Lung (tissue), 12 donors: Measurements from ENCODE around the gene POU6F2. TPM values are rescaled to one million over a fixed set of nuclear protein-coding genes. Genes with fewer than 3 reads are reported as not detected.
A peak's percentile ranks its signal among the peaks of the same experiment; 100 is the strongest.

ENCODE experiments used
- ATAC-seq: fragments of 200-7000 bp; cut with Tn5 transposase; one replicate; pipeline ENCODE4 v1.9.1; 2020; ENCODE audit warnings: moderate number of reproducible peaks; ENCODE audit not compliant: insufficient read depth, low FRiP score
- DNase-seq, 3 donors: peaks; one replicate each; pipeline ENCODE4 v3.0.0-alpha.2; 2013 to 2017
- H3K27ac ChIP-seq, 2 donors: one replicate each; pipeline ENCODE4 v1.5.1; 2013; ENCODE audit warnings: mild to moderate bottlenecking in 2 of 2, moderate library complexity in 2 of 2, control low read depth in 1 of 2, inconsistent platforms in 1 of 2, low read depth in 1 of 2, low read length in 1 of 2
- H3K27me3 ChIP-seq, 3 donors: one replicate each; pipeline ENCODE4 v1.5.1; 2013; ENCODE audit warnings: low read length in 2 of 3; ENCODE audit not compliant: control insufficient read depth in 3 of 3, insufficient read depth in 3 of 3
- H3K36me3 ChIP-seq, 4 donors: one replicate each; pipeline ENCODE4 v1.5.1; 2013; ENCODE audit warnings: low read length in 4 of 4, mild to moderate bottlenecking in 1 of 4, moderate library complexity in 1 of 4; ENCODE audit not compliant: control insufficient read depth in 4 of 4, insufficient read depth in 4 of 4
- H3K4me1 ChIP-seq, 5 donors: one replicate each; pipeline ENCODE4 v1.5.1; 2013; ENCODE audit warnings: low read length in 5 of 5, mild to moderate bottlenecking in 2 of 5, moderate library complexity in 1 of 5; ENCODE audit not compliant: control insufficient read depth in 5 of 5, insufficient read depth in 5 of 5
- H3K4me3 ChIP-seq: one replicate; pipeline ENCODE4 v1.5.1; 2013; ENCODE audit warnings: mild to moderate bottlenecking, control low read depth, moderate library complexity
- H3K9ac ChIP-seq, 2 donors: one replicate each; pipeline ENCODE4 v1.5.1; 2013; ENCODE audit warnings: low read length in 2 of 2, control low read depth in 1 of 2; ENCODE audit not compliant: insufficient read depth in 1 of 2
- H3K9me3 ChIP-seq, 4 donors: one replicate each; pipeline ENCODE4 v1.5.1; 2013; ENCODE audit warnings: low read length in 3 of 4, mild to moderate bottlenecking in 1 of 4, moderate library complexity in 1 of 4; ENCODE audit not compliant: control insufficient read depth in 4 of 4, insufficient read depth in 3 of 4
- WGBS, 2 donors: extraction: QIAGEN DNeasy Blood & Tissue Kit; methylation state at CpG; one replicate each; pipeline ENCODE4 v1.1.7; 2013; 5-methylcytosine and 5-hydroxymethylcytosine counted together
- polyA plus RNA-seq, 2 donors: library from polyadenylated mRNA; stranded (reverse); fragments of 200-250 nt; gene quantifications; one replicate each; pipeline ENCODE4 v1.2.1, GENCODE V29; 2013
- total RNA-seq, 2 donors: library from RNA; depleted of rRNA in 1 of 2; stranded (reverse); fragments of >200 nt in 1 of 2; gene quantifications; one replicate each; pipeline ENCODE4 v1.2.1, GENCODE V29; 2014 to 2021
- TF ChIP-seq, protein P1 (sequence below): IDR thresholded peaks from 2 replicates; pipeline ENCODE4 v1.5.1; 2012; ENCODE audit warnings: mild to moderate bottlenecking; ENCODE audit errors: control extremely low read depth, extremely low read depth
- donor health status: control.
- donor health status: control.
- donor health status: Bipolar disorder and iron deficiency.
- donor health status: healthy.
- donor health status: DM: yes; HTN: yes; CAD: no.

Gene POU6F2
- total and polyA plus RNA-seq, 4 donors, result 0.08 to 0.18 TPM; not detected in 2

GRCh38 chr7:39464350-39465054 is 486.8 kb downstream of the POU6F2 start:
- 78 to 80% methylated on average over 16 of the region's 16 CpGs for WGBS, 2 donors
- H3K27me3 ChIP-seq, result no peaks in the 10 kb centered on the region
- ATAC-seq (no peak), DNase-seq (no peak)
- no peaks in the 10 kb centered on the region for H3K36me3 ChIP-seq
- no peak overlapping the region for H3K9ac ChIP-seq
- H3K27ac ChIP-seq, result no peak overlapping the region
- H3K4me3 ChIP-seq, result no peak overlapping the region
- H3K4me1 ChIP-seq, result peaks cover 0 to 5% (median 0%) of the 10 kb centered on the region in 5 donors
- TF ChIP-seq, protein P1, sequence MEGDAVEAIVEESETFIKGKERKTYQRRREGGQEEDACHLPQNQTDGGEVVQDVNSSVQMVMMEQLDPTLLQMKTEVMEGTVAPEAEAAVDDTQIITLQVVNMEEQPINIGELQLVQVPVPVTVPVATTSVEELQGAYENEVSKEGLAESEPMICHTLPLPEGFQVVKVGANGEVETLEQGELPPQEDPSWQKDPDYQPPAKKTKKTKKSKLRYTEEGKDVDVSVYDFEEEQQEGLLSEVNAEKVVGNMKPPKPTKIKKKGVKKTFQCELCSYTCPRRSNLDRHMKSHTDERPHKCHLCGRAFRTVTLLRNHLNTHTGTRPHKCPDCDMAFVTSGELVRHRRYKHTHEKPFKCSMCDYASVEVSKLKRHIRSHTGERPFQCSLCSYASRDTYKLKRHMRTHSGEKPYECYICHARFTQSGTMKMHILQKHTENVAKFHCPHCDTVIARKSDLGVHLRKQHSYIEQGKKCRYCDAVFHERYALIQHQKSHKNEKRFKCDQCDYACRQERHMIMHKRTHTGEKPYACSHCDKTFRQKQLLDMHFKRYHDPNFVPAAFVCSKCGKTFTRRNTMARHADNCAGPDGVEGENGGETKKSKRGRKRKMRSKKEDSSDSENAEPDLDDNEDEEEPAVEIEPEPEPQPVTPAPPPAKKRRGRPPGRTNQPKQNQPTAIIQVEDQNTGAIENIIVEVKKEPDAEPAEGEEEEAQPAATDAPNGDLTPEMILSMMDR, result no peak
- no peaks in the 10 kb centered on the region for H3K9me3 ChIP-seq

- Histone ChIP-seq H3K4me1 (peaks cover 0 to 5% (median 0%) of the 10 kb centered on the region in 5 donors), H3K36me3 (no peaks in the 10 kb centered on the region), H3K9me3 (no peaks in the 10 kb centered on the region), H3K4me3 (no peak overlapping the region), H3K9ac (no peak overlapping the region), H3K27ac (no peak overlapping the region), H3K27me3 (peaks cover 0 to 2% (median 0%) of the 10 kb centered on the region in 3 donors)
- ATAC-seq, result no peak
- TF ChIP-seq, protein P1, result peak; percentile 41
- 35 to 36% methylated on average over 18 of the region's 18 CpGs for WGBS, 2 donors
- DNase-seq, result peak; percentile 68 to 84 (median 73)
Measured at GRCh38 chr7:39465055-39465929, 487.6 kb downstream of the POU6F2 start.

- 29 to 39% methylated on average over 2 of the region's 2 CpGs for WGBS, 2 donors
- no peaks in the 10 kb centered on the region for H3K36me3 ChIP-seq
- H3K4me1 ChIP-seq, result no peaks in the 10 kb centered on the region
- ATAC-seq (no peak), DNase-seq (no peak)
- no peak overlapping the region for H3K4me3 ChIP-seq
- no peaks in the 10 kb centered on the region for H3K9me3 ChIP-seq
- H3K27me3 ChIP-seq, result peaks cover 0 to 2% (median 0%) of the 10 kb centered on the region in 3 donors
- H3K27ac ChIP-seq, result no peak overlapping the region
- TF ChIP-seq, protein P1, result no peak
- no peak overlapping the region for H3K9ac ChIP-seq
Measured at GRCh38 chr7:39468261-39468660, 490.6 kb downstream of the POU6F2 start.
